Measurements from ENCODE around the gene INPP5D. TPM values are rescaled to one million over a fixed set of nuclear protein-coding genes. Genes with fewer than 3 reads are reported as not detected.

The INPP5D gene
- total and polyA plus RNA-seq, 2 of the 13 experiments (the other 11 are each of a cell fraction or from before 2014, with no cell fraction given) = 16.7 to 18.0 TPM

DNA sequence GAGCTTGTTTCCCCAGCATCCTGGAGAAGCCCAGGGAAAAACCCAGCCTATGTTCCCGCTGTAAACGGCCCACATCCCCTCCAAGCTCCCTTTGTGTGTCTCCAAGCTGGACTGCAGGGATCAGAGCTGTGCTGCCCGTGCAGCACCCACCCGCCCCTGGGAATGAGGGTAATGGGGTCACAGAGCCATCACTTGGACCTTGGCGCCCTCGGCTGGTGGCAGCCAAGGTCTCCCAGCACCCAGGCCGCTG lies 670 bp upstream of the INPP5D start (continued):
- TF ChIP-seq, protein P1, sequence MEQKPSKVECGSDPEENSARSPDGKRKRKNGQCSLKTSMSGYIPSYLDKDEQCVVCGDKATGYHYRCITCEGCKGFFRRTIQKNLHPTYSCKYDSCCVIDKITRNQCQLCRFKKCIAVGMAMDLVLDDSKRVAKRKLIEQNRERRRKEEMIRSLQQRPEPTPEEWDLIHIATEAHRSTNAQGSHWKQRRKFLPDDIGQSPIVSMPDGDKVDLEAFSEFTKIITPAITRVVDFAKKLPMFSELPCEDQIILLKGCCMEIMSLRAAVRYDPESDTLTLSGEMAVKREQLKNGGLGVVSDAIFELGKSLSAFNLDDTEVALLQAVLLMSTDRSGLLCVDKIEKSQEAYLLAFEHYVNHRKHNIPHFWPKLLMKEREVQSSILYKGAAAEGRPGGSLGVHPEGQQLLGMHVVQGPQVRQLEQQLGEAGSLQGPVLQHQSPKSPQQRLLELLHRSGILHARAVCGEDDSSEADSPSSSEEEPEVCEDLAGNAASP (CRISPR knock-in tag; IDR thresholded peaks at IDR 0.05; ENCODE audit: borderline replicate concordance) = peak; percentile 78; the same call in 1 of the 2 replicates
- TF ChIP-seq SIX1 (CRISPR knock-in tag; IDR thresholded peaks at IDR 0.05; ENCODE audit: borderline replicate concordance) (no peak), DMAP1 (CRISPR knock-in tag; IDR thresholded peaks at IDR 0.05) (no peak), ZNF629 (CRISPR knock-in tag; conservative IDR thresholded peaks at IDR 0.05) (no peak; the same call in 1 of the 2 replicates), TBX3 (IDR thresholded peaks at IDR 0.05; ENCODE audit: borderline replicate concordance) (no peak), ZNF678 (CRISPR knock-in tag; IDR thresholded peaks at IDR 0.05) (no peak), NFE2 (CRISPR knock-in tag; IDR thresholded peaks at IDR 0.05) (no peak), PAX8 (CRISPR knock-in tag; IDR thresholded peaks at IDR 0.05; ENCODE audit: borderline replicate concordance) (0 out of 2 replicates have a peak, but pooled peaks have one; percentile 55), ZNF850 (CRISPR knock-in tag; conservative IDR thresholded peaks at IDR 0.05) (0 out of 2 replicates have a peak, but pooled peaks have one; percentile 41), NCOR1 (IDR thresholded peaks at IDR 0.05; ENCODE audit: borderline replicate concordance, low read length) (no peak), ZNF451 (CRISPR knock-in tag; IDR thresholded peaks at IDR 0.05) (no peak), DNMT1 (CRISPR knock-in tag; IDR thresholded peaks at IDR 0.05) (no peak), KDM2A (CRISPR knock-in tag; IDR thresholded peaks at IDR 0.05; ENCODE audit: borderline replicate concordance, low read depth) (no peak; the same call in 1 of the 2 replicates), ELF3 (CRISPR knock-in tag; IDR thresholded peaks at IDR 0.05) (no peak), ZNF251 (CRISPR knock-in tag; IDR thresholded peaks at IDR 0.05) (no peak), ZNF496 (CRISPR knock-in tag; IDR thresholded peaks at IDR 0.05; ENCODE audit: insufficient replicate concordance) (no peak)
- TF ChIP-seq, protein P2, sequence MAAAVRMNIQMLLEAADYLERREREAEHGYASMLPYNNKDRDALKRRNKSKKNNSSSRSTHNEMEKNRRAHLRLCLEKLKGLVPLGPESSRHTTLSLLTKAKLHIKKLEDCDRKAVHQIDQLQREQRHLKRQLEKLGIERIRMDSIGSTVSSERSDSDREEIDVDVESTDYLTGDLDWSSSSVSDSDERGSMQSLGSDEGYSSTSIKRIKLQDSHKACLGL (CRISPR knock-in tag; IDR thresholded peaks at IDR 0.05) = no peak
- TF ChIP-seq, protein P3, sequence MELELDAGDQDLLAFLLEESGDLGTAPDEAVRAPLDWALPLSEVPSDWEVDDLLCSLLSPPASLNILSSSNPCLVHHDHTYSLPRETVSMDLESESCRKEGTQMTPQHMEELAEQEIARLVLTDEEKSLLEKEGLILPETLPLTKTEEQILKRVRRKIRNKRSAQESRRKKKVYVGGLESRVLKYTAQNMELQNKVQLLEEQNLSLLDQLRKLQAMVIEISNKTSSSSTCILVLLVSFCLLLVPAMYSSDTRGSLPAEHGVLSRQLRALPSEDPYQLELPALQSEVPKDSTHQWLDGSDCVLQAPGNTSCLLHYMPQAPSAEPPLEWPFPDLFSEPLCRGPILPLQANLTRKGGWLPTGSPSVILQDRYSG (CRISPR knock-in tag; IDR thresholded peaks at IDR 0.05) = no peak
- TF ChIP-seq, protein P4, sequence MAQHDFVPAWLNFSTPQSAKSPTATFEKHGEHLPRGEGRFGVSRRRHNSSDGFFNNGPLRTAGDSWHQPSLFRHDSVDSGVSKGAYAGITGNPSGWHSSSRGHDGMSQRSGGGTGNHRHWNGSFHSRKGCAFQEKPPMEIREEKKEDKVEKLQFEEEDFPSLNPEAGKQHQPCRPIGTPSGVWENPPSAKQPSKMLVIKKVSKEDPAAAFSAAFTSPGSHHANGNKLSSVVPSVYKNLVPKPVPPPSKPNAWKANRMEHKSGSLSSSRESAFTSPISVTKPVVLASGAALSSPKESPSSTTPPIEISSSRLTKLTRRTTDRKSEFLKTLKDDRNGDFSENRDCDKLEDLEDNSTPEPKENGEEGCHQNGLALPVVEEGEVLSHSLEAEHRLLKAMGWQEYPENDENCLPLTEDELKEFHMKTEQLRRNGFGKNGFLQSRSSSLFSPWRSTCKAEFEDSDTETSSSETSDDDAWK (CRISPR knock-in tag; IDR thresholded peaks at IDR 0.05) = no peak
- TF ChIP-seq, protein P5, sequence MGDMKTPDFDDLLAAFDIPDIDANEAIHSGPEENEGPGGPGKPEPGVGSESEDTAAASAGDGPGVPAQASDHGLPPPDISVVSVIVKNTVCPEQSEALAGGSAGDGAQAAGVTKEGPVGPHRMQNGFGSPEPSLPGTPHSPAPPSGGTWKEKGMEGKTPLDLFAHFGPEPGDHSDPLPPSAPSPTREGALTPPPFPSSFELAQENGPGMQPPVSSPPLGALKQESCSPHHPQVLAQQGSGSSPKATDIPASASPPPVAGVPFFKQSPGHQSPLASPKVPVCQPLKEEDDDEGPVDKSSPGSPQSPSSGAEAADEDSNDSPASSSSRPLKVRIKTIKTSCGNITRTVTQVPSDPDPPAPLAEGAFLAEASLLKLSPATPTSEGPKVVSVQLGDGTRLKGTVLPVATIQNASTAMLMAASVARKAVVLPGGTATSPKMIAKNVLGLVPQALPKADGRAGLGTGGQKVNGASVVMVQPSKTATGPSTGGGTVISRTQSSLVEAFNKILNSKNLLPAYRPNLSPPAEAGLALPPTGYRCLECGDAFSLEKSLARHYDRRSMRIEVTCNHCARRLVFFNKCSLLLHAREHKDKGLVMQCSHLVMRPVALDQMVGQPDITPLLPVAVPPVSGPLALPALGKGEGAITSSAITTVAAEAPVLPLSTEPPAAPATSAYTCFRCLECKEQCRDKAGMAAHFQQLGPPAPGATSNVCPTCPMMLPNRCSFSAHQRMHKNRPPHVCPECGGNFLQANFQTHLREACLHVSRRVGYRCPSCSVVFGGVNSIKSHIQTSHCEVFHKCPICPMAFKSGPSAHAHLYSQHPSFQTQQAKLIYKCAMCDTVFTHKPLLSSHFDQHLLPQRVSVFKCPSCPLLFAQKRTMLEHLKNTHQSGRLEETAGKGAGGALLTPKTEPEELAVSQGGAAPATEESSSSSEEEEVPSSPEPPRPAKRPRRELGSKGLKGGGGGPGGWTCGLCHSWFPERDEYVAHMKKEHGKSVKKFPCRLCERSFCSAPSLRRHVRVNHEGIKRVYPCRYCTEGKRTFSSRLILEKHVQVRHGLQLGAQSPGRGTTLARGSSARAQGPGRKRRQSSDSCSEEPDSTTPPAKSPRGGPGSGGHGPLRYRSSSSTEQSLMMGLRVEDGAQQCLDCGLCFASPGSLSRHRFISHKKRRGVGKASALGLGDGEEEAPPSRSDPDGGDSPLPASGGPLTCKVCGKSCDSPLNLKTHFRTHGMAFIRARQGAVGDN (CRISPR knock-in tag; IDR thresholded peaks at IDR 0.05) = no peak
- TF ChIP-seq, protein P6, sequence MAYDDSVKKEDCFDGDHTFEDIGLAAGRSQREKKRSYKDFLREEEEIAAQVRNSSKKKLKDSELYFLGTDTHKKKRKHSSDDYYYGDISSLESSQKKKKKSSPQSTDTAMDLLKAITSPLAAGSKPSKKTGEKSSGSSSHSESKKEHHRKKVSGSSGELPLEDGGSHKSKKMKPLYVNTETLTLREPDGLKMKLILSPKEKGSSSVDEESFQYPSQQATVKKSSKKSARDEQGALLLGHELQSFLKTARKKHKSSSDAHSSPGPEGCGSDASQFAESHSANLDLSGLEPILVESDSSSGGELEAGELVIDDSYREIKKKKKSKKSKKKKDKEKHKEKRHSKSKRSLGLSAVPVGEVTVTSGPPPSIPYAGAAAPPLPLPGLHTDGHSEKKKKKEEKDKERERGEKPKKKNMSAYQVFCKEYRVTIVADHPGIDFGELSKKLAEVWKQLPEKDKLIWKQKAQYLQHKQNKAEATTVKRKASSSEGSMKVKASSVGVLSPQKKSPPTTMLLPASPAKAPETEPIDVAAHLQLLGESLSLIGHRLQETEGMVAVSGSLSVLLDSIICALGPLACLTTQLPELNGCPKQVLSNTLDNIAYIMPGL (CRISPR knock-in tag; IDR thresholded peaks at IDR 0.05; ENCODE audit: borderline replicate concordance in 1 of 2, low read depth in 1 of 2) = peak in 1 of 2 experiments; percentile 87; a peak in 3 of 4 replicates
